ENCODE results near the gene AURKAIP1. TPM values are rescaled to one million over a fixed set of nuclear protein-coding genes. Genes with fewer than 3 reads are reported as not detected.

AURKAIP1 gene
- total RNA-seq, 1 experiment from 2014 or later = 196 TPM

GRCh38 chr1:1407636-1408318 is 32.8 kb upstream of the AURKAIP1 start:
- no peaks in the 10 kb centered on the region for H3K27me3 ChIP-seq (ENCODE audit: insufficient read depth, low read length)
- H3K18ac ChIP-seq (ENCODE audit: insufficient read length, low read depth, low read length) = peak overlapping the region; percentile 43
- TF ChIP-seq CTCF (conservative IDR thresholded peaks at IDR 0.05) = peak; percentile 9; the same call in 1 of the 3 replicates
- peaks cover 2% of the 10 kb centered on the region for H3K27me3 Mint-ChIP-seq (ENCODE audit: low read depth)
- H3T11ph ChIP-seq (ENCODE audit: low read length) = no peak overlapping the region
- H3K23me2 ChIP-seq (ENCODE audit: insufficient read length, low read depth, low read length, poor library complexity, severe bottlenecking) = peaks cover 11% of the 10 kb centered on the region
- no peak for DNase-seq
- no peaks in the 10 kb centered on the region for H3K9me3 ChIP-seq (ENCODE audit: control insufficient read depth, low read depth, low read length)
- H2AK5ac ChIP-seq (ENCODE audit: insufficient read length, low read length) = no peak overlapping the region
- peak overlapping the region; percentile 52; the same call in 1 of the 2 replicates for H3K14ac ChIP-seq (ENCODE audit: insufficient read depth, low read length)
- H3K9me3 Mint-ChIP-seq = peaks cover 6 to 12% of the 10 kb centered on the region in 2 experiments; a peak in 4 of 5 replicates
- no peak overlapping the region for H2AFZ ChIP-seq (ENCODE audit: low read length)
- H3K79me1 ChIP-seq (ENCODE audit: insufficient read depth, low read depth, low read length, poor library complexity, severe bottlenecking) = peaks cover 2% of the 10 kb centered on the region
- peaks cover 10% of the 10 kb centered on the region; the same call in 1 of the 2 replicates for H3K79me2 ChIP-seq (ENCODE audit: insufficient read depth, low read length)
- no peak overlapping the region for H2BK5ac ChIP-seq (ENCODE audit: insufficient read length, low read length)
- no peaks in the 10 kb centered on the region for H4K20me1 ChIP-seq (ENCODE audit: control insufficient read depth, insufficient read depth, insufficient read length)
- peaks cover 35 to 69% (median 58%) of the 10 kb centered on the region in 3 experiments for H3K36me3 Mint-ChIP-seq (ENCODE audit: insufficient read depth in 1 of 3, low read depth in 3 of 3)
- H3K4ac ChIP-seq (ENCODE audit: low read depth, low read length) = no peak overlapping the region
- no peak overlapping the region for H2BK120ac ChIP-seq (ENCODE audit: low read depth, low read length, poor library complexity, severe bottlenecking)
- peak overlapping the region; percentile 92 to 95 for H3K4me3 Mint-ChIP-seq
- H3K4me1 ChIP-seq (ENCODE audit: insufficient read depth, low read length) = peaks cover 3% of the 10 kb centered on the region; the same call in 1 of the 2 replicates
- H3K23ac ChIP-seq (ENCODE audit: insufficient read length, low read depth, low read length) = no peak overlapping the region
- WGBS (ENCODE audit: extremely low coverage, insufficient read length, low lambda C conversion rate) = no CpG with 5 or more reads among the region's 41 CpGs
- H2BK20ac ChIP-seq (ENCODE audit: low read depth, low read length, poor library complexity, severe bottlenecking) = no peak overlapping the region
- H4K5ac ChIP-seq (ENCODE audit: insufficient read length, low read depth, low read length) = no peak overlapping the region
- peak overlapping the region; percentile 69 for H3K4me2 ChIP-seq (ENCODE audit: insufficient read depth, insufficient read length, low read length)
- H3K56ac ChIP-seq (ENCODE audit: insufficient read length, low read depth, low read length) = no peak overlapping the region
- H3K27ac Mint-ChIP-seq = peak overlapping the region; percentile 83 to 100 (median 96); a peak in 6 of 7 replicates
- H2BK15ac ChIP-seq (ENCODE audit: low read depth, low read length) = no peak overlapping the region
- peaks cover 26 to 43% of the 10 kb centered on the region in 2 experiments for H3K4me1 Mint-ChIP-seq
- no peak overlapping the region for H3K27ac ChIP-seq (ENCODE audit: insufficient read length, low read depth, low read length)
- no peak overlapping the region for H4K8ac ChIP-seq (replicated peaks; ENCODE audit: insufficient read length, low read depth, low read length)
- H2BK12ac ChIP-seq (ENCODE audit: insufficient read length, low read depth, low read length) = no peak overlapping the region
- no peak overlapping the region for H4K91ac ChIP-seq (ENCODE audit: insufficient read length, low read depth, low read length)
- H3K9ac ChIP-seq (ENCODE audit: extremely low read depth, insufficient read length, low read length) = peak overlapping the region; percentile 61

All from H9 (cell line).